ENCODE data around the gene SLC17A7. TPM values are rescaled to one million over a fixed set of nuclear protein-coding genes. Genes with fewer than 3 reads are reported as not detected.
"Not testable (repeated sequence)": the region's sequence is repeated elsewhere in the genome, so short reads cannot be mapped to it uniquely, and the experiment has no call there.

SLC17A7 gene
- total RNA-seq, 1 experiment from 2014 or later = 7.0 TPM

DNA sequence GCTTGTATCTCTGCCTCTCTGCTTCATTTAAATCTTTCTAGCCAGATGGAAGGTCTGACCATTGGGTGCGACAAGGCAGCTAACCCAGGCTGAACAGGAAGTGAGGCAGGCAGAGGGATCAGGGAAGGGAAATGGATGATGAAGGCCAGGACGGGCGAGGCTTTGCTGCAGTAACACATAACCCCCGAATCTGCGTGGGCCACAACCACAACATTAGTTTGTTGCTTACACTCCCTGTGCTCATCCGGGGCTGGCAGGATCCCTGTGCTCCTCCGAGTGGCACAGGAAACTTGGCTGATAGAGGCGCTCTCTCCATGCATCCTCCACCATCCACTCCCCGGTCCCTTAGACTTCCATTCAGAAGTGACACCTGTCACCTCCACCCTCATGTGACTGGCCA lies 31.6 kb upstream of the SLC17A7 start:
- in situ Hi-C loops (cut with HindIII; ENCODE audit: low sequenced_read_pairs) = no loop called here
- no peak for DNase-seq (ENCODE audit: low spot score)

DNA sequence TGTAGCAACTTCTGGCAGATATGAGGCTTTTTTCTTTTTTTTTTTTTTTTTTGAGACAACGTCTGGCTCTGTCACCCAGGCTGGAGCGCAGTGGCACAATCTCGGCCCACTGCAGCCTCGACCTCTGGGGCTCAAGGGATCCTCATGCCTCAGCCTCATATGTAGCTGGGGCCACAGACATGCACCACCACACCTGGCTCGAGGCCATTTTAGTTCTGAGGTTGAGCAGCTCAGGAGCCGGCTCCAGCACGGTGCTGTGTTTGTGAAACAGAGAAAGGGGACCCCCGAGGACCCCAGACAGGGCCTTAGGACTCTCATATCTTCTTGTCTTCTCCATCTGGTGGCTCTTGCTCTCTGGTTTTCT lies 29.3 kb upstream of the SLC17A7 start:
- in situ Hi-C loops (cut with HindIII; ENCODE audit: low sequenced_read_pairs) = no loop called here
- no peak for DNase-seq (ENCODE audit: low spot score)

DNA sequence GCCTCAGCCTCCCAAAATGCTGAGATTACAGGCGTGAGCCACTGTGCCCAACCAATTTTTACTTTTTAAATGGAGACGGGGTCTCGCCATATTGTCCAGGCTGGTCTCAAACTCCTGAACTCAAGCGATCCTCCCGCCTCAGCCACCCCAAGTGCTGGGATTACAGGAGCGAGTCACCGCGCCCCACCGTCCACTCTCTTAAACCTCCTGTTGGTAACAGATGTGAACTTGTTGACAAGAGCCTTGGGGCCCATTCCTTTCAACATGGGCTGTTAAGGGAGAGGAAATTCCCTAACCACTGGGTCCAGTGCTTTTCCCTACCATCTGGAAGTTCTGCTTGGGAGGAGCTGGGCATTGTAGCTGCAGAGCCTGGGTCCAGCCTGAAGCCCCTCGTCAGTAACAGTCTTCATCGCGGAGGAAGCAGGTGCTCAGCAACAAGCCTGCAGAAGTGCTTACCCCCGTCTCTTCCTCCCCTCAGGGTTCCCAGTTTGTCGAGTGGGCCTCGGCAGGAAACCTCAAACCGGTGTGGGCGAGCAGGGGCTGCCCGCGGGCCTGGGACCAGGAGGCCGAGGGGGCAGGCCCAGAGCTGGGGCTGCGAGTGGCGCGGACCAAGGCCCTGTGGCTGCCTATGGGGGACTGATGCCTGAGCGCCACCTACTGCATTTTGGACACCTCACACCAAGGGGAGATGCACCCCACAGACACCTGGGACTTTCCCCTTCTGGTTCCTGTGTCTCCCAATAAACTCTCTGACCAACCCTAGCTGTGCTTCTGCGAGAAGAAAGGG lies 28.7 kb upstream of the SLC17A7 start:
- in situ Hi-C loops (cut with HindIII; ENCODE audit: low sequenced_read_pairs) = no loop called here
- no peak for DNase-seq (ENCODE audit: low spot score)

DNA sequence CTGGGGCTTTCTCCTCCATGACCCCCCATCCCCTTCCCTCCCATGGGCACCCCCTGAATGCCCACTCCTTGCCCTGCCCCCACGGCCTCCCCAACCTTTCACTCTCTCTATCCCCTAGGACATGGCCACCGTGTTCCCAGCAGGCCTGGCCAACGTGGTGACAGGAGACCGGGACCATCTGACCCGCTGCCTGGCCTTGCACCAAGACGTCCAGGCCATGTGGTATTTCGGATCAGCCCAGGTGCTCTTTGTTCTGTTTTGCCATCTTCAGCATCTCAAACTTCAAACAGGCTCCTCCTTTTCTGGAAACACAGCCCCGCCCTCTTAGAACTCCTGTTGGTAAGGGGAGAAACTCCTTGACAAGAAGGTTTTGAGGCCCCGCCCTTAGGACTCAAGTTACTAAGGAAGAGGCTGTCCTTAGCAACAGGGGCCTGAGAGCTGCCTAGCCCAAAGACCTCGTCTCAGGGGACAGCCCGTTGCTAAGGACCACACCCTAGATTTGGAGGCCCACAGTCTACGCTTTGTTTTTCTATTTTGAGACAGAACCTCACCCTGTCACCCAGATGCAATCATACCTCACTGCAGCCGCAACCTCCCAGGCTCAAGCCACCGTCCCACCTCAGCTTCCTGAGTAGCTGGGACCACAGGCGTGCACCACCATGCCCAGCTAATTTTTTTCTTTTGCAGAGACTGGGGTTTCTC lies 27.6 kb upstream of the SLC17A7 start:
- in situ Hi-C loops (cut with HindIII; ENCODE audit: low sequenced_read_pairs) = no loop called here
- no peak for DNase-seq (ENCODE audit: low spot score)

DNA sequence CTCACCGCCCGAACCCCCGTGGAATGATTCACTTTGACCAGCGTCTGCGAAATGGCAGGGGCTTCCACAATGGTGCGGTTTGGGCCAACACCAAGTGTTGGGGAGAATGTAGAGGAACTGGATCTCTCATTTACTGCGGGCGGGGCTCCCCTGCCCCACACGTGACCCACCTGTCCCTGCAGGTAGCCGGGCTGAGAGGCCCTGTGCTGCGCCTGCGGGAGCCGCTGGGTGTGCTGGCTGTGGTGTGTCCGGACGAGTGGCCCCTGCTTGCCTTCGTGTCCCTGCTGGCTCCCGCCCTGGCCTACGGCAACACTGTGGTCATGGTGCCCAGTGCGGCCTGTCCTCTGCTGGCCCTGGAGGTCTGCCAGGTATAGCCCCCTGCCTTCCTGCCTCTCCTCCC lies 26.9 kb upstream of the SLC17A7 start:
- DNase-seq (ENCODE audit: low spot score) = no peak
- in situ Hi-C loops (cut with HindIII; ENCODE audit: low sequenced_read_pairs) = no loop called here

DNA sequence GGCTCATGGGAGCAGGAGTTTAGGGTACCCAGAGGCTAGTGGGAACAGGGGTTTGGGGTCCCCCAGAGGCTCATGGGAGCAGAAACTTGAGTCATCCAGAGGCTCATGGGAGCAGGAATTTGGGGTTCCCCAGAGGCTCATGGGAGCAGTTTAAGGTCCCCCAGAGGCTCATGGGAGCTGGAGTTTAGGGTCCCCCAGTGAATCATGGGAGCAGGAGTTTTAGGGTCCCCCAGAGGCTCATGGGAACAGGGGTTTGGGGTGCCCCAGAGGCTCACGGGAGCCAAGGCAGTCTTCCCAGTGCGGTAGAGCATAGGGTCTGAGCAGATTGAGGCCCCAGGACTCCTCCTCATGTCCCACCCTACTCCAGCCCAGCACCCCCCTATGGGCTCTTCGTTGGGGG lies 24.0 kb upstream of the SLC17A7 start:
- DNase-seq (ENCODE audit: low spot score) = no peak
- in situ Hi-C loops (cut with HindIII; ENCODE audit: low sequenced_read_pairs) = no loop called here

DNA sequence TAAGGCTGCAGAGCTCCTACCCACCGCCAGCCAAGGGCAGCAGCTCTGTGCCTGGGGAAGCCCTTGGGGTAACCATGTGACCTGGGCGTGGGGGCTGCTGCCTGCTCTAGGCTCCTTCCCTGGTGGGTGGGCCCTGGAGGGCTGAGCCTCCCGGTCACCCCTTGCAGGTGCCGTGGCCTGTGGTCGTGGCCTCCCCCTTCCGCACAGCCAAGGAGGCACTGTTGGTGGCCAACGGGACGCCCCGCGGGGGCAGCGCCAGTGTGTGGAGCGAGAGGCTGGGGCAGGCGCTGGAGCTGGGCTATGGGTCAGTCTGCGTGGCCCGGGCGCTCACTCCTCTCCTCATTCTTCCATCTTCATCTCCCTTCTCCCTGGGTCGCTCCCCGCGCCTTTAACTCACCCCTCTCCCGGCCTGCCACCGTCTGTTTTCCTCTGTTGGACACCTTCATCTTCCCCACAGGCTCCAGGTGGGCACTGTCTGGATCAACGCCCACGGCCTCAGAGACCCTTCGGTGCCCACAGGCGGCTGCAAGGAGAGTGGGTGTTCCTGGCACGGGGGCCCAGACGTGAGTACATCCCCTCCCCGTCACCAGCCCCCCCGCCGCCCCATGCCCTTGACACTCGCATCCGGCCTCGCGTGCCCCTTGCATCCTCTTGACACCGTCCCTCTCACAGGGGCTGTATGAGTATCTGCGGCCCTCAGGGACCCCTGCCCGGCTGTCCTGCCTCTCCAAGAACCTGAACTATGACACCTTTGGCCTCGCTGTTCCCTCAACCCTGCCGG lies 22.8 kb upstream of the SLC17A7 start:
- no peak for DNase-seq (ENCODE audit: low spot score)
- in situ Hi-C loops (cut with HindIII; ENCODE audit: low sequenced_read_pairs) = no loop called here

DNA sequence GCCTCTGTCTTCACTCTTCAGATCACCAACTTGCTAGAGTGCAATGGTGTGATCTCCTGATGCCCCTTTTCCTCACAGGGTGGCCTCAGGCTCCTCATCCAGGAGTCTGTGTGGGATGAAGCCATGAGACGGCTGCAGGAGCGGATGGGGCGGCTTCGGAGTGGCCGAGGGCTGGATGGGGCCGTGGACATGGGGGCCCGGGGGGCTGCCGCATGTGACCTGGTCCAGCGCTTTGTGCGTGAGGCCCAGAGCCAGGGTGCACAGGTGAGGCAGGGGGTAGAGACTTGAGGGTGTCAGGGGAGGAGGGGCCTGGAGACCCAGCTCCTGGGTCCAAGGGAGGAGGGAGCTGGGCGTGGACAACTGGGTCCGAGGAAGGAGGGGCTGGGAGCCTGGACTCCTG lies 21.2 kb upstream of the SLC17A7 start:
- in situ Hi-C loops (cut with HindIII; ENCODE audit: low sequenced_read_pairs) = no loop called here

DNA sequence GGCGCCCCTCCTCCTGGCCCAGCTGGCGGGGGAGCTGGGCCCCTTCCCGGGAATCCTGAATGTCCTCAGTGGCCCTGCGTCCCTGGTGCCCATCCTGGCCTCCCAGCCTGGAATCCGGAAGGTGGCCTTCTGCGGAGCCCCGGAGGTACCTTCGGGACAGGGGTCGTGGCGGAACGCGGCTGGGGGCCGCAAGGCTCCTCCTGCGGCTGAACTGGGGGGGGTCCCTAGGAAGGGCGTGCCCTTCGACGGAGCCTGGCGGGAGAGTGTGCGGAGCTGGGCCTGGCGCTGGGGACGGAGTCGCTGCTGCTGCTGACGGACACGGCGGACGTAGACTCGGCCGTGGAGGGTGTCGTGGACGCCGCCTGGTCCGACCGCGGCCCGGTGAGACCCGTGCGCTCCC lies 20.3 kb upstream of the SLC17A7 start:
- in situ Hi-C loops (cut with HindIII; ENCODE audit: low sequenced_read_pairs) = no loop called here
- DNase-seq (ENCODE audit: low spot score) = no peak

More for the DNA sequence above, 21.2 kb upstream of the SLC17A7 start:
- DNase-seq (ENCODE audit: low spot score) = no peak

DNA sequence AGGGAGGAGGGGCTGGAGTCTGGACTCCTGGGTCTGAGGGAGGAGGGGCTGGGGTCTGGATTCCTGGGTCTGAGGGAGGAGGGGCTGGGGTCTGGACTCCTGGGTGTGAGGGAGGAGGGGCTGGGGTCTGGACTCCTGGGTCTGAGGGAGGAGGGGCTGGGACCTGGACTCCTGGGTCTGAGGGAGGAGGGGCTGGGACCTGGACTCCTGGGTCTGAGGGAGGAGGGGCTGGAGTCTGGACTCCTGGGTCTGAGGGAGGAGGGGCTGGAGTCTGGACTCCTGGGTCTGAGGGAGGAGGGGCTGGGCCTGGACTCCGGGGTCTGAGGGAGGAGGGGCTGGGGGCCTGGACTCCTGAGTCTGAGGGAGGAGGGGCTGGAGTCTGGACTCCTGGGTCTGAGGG lies 19.8 kb upstream of the SLC17A7 start:
- DNase-seq (ENCODE audit: low spot score); in situ Hi-C loops (cut with HindIII; ENCODE audit: low sequenced_read_pairs): not testable (repeated sequence)

DNA sequence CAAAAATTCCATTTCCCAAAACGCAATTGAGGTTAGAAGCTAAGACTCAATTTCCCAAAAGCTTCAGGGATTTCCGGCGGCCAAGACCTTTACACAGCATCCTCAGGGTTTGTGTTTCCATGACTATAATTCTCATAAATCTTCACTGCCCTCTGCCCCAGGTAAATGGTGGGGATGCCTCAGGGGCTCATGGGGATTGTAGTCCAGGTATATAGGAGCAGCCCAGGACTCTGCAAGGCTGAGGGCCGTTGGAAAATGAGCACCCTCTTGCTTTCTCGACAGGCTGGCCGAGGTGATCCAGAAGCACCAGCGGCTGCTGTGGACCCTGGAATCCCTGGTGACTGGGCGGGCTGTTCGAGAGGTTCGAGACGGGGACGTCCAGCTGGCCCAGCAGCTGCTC lies 18.1 kb upstream of the SLC17A7 start:
- in situ Hi-C loops (cut with HindIII; ENCODE audit: low sequenced_read_pairs) = no loop called here
- DNase-seq (ENCODE audit: low spot score) = no peak

DNA sequence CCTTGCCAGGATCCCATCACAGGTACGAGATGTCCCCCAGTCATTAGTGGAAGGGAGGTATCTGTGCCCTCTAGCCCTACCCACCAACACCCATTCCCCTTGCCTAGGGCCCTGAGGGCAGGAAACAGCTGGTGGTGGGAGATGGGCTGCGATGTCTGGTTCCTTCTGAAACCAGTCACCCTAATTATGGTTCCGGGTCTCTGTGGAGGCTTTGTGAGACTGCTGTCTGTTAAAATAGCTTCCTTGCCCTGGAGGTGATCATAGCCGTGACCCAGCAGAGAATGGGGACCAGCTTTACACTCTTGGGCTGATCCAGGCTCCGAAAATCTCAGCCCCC lies 17.2 kb upstream of the SLC17A7 start:
- in situ Hi-C loops (cut with HindIII; ENCODE audit: low sequenced_read_pairs) = no loop called here

DNA sequence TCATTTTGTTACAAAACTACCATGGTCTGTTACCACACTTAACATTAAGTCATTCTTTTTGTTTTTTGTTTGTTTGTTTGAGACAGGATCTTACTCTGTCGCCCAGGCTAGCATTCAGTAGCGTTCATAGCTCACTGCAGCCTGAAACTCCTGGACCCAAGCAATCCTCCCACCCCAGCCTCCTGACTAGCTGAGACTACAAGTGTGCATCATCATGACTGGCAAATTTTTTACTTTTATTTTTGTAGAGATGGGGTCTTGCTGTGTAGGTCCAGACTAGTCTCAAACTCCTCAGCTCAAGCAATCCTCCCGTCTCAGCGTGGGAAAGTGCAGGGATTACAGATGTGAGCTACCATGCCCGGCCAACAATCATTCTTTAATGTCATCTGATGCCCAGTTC lies 15.0 kb upstream of the SLC17A7 start:
- no peak for DNase-seq (ENCODE audit: low spot score)
- in situ Hi-C loops (cut with HindIII; ENCODE audit: low sequenced_read_pairs) = no loop called here

More for the DNA sequence above, 17.2 kb upstream of the SLC17A7 start:
- no peak for DNase-seq (ENCODE audit: low spot score)

DNA sequence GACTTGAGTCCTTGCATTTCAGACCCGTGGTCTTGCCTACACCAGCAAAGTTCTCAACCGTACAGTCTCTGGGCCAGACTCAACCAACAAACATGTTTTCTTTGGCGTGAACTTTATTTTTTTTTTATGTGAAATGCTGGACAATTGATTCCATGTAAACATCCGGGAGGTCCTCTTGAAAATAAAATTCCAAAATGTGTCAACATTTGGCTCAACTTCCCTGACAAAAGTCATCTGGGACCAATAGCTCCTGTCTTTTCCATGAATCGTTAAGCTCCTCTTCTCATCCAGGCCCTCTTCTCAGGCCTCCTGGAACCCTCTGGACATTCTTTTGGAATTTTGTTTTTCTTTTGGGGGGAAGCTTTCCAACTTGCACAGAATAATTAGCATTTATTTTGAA lies 14.4 kb upstream of the SLC17A7 start:
- no peak for DNase-seq (ENCODE audit: low spot score)
- in situ Hi-C loops (cut with HindIII; ENCODE audit: low sequenced_read_pairs) = no loop called here

DNA sequence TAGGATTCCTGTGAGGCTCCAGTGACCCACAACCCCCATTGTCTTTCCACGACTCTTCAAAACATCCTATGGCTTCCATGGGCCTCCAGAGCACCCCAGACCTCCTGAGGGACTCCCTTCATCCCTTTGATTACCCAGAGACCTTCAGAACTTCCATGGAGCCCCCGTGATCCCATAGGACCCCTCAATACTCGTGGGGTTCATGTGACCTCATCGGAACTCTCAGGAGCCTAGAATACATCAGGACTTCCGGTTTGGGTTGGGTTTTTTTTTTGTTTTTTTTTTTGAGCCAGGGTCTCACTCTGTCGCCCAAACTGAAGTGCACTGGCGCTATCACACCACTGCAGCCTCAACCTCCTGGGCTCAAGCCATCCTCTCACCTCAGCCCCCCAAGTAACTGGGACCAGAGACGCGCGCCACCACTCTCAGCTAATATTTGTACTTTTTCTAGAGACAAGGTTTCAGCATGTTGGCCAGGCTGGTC lies 12.5 kb upstream of the SLC17A7 start:
- in situ Hi-C loops (cut with HindIII; ENCODE audit: low sequenced_read_pairs) = no loop called here
- DNase-seq (ENCODE audit: low spot score) = no peak

DNA sequence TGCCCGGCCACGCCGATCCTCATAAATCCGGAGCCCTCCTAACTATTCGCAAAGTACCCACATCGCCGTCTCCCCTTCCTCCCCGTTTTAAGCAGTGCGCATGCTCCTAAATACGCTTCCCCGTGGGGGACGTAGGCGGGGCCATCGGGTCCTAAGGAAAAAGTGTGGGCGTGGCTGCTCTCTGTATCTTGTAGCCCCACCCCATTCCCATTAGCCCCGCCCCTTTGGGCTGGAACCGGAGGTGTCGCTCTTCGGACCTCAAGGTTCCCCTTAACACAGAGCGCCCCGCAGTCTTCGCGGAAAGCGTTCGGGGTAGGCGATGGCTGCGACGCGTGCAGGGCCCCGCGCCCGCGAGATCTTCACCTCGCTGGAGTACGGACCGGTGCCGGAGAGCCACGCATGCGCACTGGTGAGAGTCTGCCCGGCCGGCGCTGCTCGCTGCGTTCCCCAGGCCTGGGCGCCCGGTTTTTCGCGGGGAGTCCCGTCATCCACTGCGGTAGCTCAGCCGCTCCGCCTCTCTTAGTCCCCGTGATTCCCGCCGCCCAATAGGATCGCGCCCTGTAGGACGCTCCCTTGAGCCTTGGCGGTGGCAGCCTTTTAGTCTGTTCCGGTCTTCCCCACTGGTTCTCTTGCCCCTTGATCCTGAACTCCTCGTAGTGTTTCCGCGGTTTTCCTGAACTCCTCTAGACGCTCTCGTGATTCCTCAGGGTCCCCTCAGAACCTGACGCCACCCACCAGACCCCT lies 11.9 kb upstream of the SLC17A7 start, which contains the start of gene ALDH16A1:
Gene ALDH16A1, plus strand, starts transcription at position 213 of the 744 bp plus-strand sequence. Its CDS starts 107 bp downstream, at position 320.
- in situ Hi-C loops (cut with HindIII; ENCODE audit: low sequenced_read_pairs) = no loop called here
- DNase-seq (ENCODE audit: low spot score) = peak; percentile 98

DNA sequence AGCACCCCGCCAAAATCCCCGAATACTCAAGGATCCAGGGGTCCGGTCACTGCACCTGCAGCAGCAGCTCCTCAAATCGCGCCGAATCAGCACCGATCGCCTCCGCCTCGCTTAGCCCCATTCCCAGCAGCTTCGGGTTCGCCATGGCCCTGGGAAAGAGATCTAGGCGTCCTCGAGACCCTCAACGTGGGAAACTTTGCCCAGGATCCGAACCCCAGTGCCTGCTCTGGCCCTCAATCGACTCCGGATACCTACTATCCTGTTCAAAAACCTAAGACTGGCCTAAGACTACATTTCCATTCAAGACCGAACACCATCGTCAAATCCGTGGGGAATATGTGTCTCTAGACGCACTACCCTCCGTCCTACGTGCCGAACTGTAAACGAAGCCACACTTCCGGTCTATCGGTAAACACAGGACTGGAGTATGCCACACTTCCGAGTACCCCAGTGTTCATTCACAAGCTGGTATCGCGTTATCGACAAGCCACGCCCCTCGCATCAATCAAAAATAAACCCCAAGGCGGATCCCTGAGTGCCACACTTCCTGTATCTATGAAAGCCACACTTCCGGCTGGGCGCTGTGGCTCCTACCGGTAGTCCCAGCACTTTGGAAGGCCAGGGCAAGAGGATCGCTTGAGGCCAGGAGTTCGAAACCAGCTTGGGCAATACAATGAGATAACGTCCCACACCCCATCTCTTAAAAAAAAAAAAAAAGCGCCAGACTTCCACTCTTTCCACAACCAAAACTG lies 10.3 kb upstream of the SLC17A7 start, which contains the start of gene PIH1D1:
Gene PIH1D1, minus strand, starts transcription at position 385 of the 752 bp plus-strand sequence. Its CDS starts 240 bp downstream, at position 145.
- peak; percentile 100 for DNase-seq (ENCODE audit: low spot score)
- in situ Hi-C loops (cut with HindIII; ENCODE audit: low sequenced_read_pairs) = no loop called here

DNA sequence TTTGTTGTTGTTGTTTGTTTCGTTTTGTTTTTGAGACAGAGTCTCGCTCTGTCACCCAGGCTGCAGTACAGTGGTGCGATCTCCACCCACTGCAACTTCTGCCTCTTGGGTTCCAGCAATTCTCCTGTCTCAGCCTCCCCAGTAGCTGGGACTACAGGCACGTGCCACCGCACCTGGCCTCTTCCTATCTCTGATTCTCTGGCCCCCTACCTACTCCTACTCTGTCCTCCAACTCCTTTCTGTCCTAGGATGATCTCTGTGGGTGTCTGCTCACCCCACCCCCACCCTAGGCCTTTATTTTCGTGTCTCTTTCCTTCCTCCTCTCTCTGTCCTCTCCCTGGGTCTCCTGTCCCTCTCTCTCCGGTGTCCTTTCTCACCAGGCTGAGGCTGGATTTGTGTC lies 9.1 kb upstream of the SLC17A7 start:
- in situ Hi-C loops (cut with HindIII; ENCODE audit: low sequenced_read_pairs) = no loop called here
- no peak for DNase-seq (ENCODE audit: low spot score)

DNA sequence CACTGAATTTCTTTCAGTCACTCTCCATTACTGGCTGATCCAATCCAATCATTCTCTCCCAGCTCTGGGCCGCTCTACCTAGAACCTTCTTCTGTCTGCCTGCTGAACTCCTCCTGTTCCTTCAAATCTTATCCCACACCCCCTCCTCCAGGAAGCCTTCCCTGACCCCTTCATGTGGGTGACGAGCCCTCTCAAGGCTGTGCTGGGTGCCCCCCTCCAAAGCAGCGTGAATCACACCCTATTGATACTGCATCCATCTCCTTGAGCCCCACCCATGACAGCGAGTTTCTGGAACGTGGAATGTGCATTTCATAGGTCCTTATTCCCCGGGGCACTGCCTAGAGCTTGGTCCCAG lies 7.1 kb upstream of the SLC17A7 start:
- no peak for DNase-seq (ENCODE audit: low spot score)
- in situ Hi-C loops (cut with HindIII; ENCODE audit: low sequenced_read_pairs) = no loop called here

Measured in G401 (cell line).